ENCODE data around the gene NHERF1.

The NHERF1 gene

GRCh38 chr17:74815067-74815466 is 66.6 kb downstream of the NHERF1 start:
- no peak for DNase-seq

- no peak for DNase-seq
Observed at GRCh38 chr17:74815550-74816370, 67.3 kb downstream of the NHERF1 start.

- DNase-seq = peak; percentile 75
Observed at GRCh38 chr17:74816905-74817620, 68.6 kb downstream of the NHERF1 start.

- no peak for DNase-seq
Observed at GRCh38 chr17:74818291-74818938, 70.0 kb downstream of the NHERF1 start.
